ENCODE results near the gene JADE3.

Gene JADE3

GRCh38 chrX:47061238-47061919, 149.2 kb downstream of the JADE3 start:
- Histone ChIP-seq H3F3A (ENCODE audit: low read depth) (no peaks in the 10 kb centered on the region), H3K9me3 (ENCODE audit: insufficient read depth, low read depth, low read length) (no peaks in the 10 kb centered on the region), H3K4me3 (ENCODE audit: low read length, poor library complexity, severe bottlenecking) (no peak overlapping the region), H3K36me3 (ENCODE audit: insufficient read depth, low read length) (peaks cover 30% of the 10 kb centered on the region; the same call in 1 of the 2 replicates), H3K4me2 (ENCODE audit: low read depth, low read length, poor library complexity, severe bottlenecking) (no peak overlapping the region), H3K9ac (ENCODE audit: low read depth, low read length, poor library complexity, severe bottlenecking) (no peak overlapping the region), H3K27me3 (ENCODE audit: insufficient read depth, low read length, poor library complexity, severe bottlenecking) (no peaks in the 10 kb centered on the region), H2AFZ (ENCODE audit: low read length) (no peak overlapping the region), H3K9me2 (replicated peaks; ENCODE audit: low read depth, low read length) (no peaks in the 10 kb centered on the region), H3K79me2 (ENCODE audit: insufficient read depth, low read length) (no peaks in the 10 kb centered on the region), H4K20me1 (ENCODE audit: insufficient read depth, low read length, poor library complexity, severe bottlenecking) (no peaks in the 10 kb centered on the region), H3K4me1 (ENCODE audit: insufficient read depth, low read length, poor library complexity, severe bottlenecking) (no peaks in the 10 kb centered on the region)
- no peak for TF ChIP-seq CTCF (conservative IDR thresholded peaks at IDR 0.05; ENCODE audit: low read length)
- TF ChIP-seq EZH2phosphoT487 (IDR thresholded peaks at IDR 0.05; ENCODE audit: borderline replicate concordance), result no peak

- no peak overlapping the region for H3K4me3 ChIP-seq (ENCODE audit: low read length, poor library complexity, severe bottlenecking)
- no peaks in the 10 kb centered on the region for H3K79me2 ChIP-seq (ENCODE audit: insufficient read depth, low read length)
- H3K9ac ChIP-seq (ENCODE audit: low read depth, low read length, poor library complexity, severe bottlenecking), result no peak overlapping the region
- no peaks in the 10 kb centered on the region for H3K4me1 ChIP-seq (ENCODE audit: insufficient read depth, low read length, poor library complexity, severe bottlenecking)
- H3F3A ChIP-seq (ENCODE audit: low read depth), result no peaks in the 10 kb centered on the region
- no peaks in the 10 kb centered on the region for H4K20me1 ChIP-seq (ENCODE audit: insufficient read depth, low read length, poor library complexity, severe bottlenecking)
- no peak overlapping the region for H2AFZ ChIP-seq (ENCODE audit: low read length)
- TF ChIP-seq CTCF (conservative IDR thresholded peaks at IDR 0.05; ENCODE audit: low read length) (no peak), EZH2phosphoT487 (IDR thresholded peaks at IDR 0.05; ENCODE audit: borderline replicate concordance) (no peak)
- H3K9me3 ChIP-seq (ENCODE audit: insufficient read depth, low read depth, low read length), result no peaks in the 10 kb centered on the region
- H3K9me2 ChIP-seq (replicated peaks; ENCODE audit: low read depth, low read length), result no peaks in the 10 kb centered on the region
- no peaks in the 10 kb centered on the region for H3K27me3 ChIP-seq (ENCODE audit: insufficient read depth, low read length, poor library complexity, severe bottlenecking)
- no peak overlapping the region for H3K4me2 ChIP-seq (ENCODE audit: low read depth, low read length, poor library complexity, severe bottlenecking)
- H3K36me3 ChIP-seq (ENCODE audit: insufficient read depth, low read length), result peaks cover 13% of the 10 kb centered on the region; the same call in 1 of the 2 replicates
Measured at GRCh38 chrX:47063179-47063578, 151.0 kb downstream of the JADE3 start.

GRCh38 chrX:47068214-47068613, 156.0 kb downstream of the JADE3 start:
- Histone ChIP-seq H3K9me3 (ENCODE audit: insufficient read depth, low read depth, low read length) (no peaks in the 10 kb centered on the region), H3K4me1 (ENCODE audit: insufficient read depth, low read length, poor library complexity, severe bottlenecking) (no peaks in the 10 kb centered on the region), H3K4me2 (ENCODE audit: low read depth, low read length, poor library complexity, severe bottlenecking) (no peak overlapping the region)

More at GRCh38 chrX:47068214-47068613, 156.0 kb downstream of the JADE3 start:
- Histone ChIP-seq H3K4me3 (ENCODE audit: low read length, poor library complexity, severe bottlenecking) (no peak overlapping the region), H3K36me3 (ENCODE audit: insufficient read depth, low read length) (no peaks in the 10 kb centered on the region), H4K20me1 (ENCODE audit: insufficient read depth, low read length, poor library complexity, severe bottlenecking) (no peaks in the 10 kb centered on the region), H3K9me2 (replicated peaks; ENCODE audit: low read depth, low read length) (no peaks in the 10 kb centered on the region), H3F3A (ENCODE audit: low read depth) (no peaks in the 10 kb centered on the region), H3K79me2 (ENCODE audit: insufficient read depth, low read length) (no peaks in the 10 kb centered on the region), H3K9ac (ENCODE audit: low read depth, low read length, poor library complexity, severe bottlenecking) (no peak overlapping the region), H3K27me3 (ENCODE audit: insufficient read depth, low read length, poor library complexity, severe bottlenecking) (no peaks in the 10 kb centered on the region), H2AFZ (ENCODE audit: low read length) (no peak overlapping the region)
- no peak for TF ChIP-seq CTCF (conservative IDR thresholded peaks at IDR 0.05; ENCODE audit: low read length)
- no peak for TF ChIP-seq EZH2phosphoT487 (IDR thresholded peaks at IDR 0.05; ENCODE audit: borderline replicate concordance)

Data from Loucy (cell line).